ENCODE measurements around the gene AKAP14. TPM values are rescaled to one million over a fixed set of nuclear protein-coding genes. Genes with fewer than 3 reads are reported as not detected.

AKAP14 gene
- total RNA-seq, 2 donors from 2014 or later = 1.4 TPM; not detected in 1

GRCh38 chrX:119935215-119935874 is 39.7 kb downstream of the AKAP14 start:
- H3K4me1 ChIP-seq (replicated peaks) = no peaks in the 10 kb centered on the region
- H3K9me3 ChIP-seq = no peaks in the 10 kb centered on the region
- no peak for TF ChIP-seq CTCF (IDR thresholded peaks at IDR 0.05)
- H3K27me3 ChIP-seq (replicated peaks; ENCODE audit: insufficient read depth) = no peaks in the 10 kb centered on the region
- intact Hi-C loops (cut with DNase I) = no loop called here
- H3K36me3 ChIP-seq = no peaks in the 10 kb centered on the region
- 100% methylated on average over 3 of the region's 3 CpGs for WGBS
- DNase-seq (ENCODE audit: low spot score) = no peak
- H3K27ac ChIP-seq = no peak overlapping the region
- no peak overlapping the region for H3K4me3 ChIP-seq

- H3K36me3 ChIP-seq = no peaks in the 10 kb centered on the region
- H3K27ac ChIP-seq = no peak overlapping the region
- no peaks in the 10 kb centered on the region for H3K9me3 ChIP-seq
- DNase-seq (ENCODE audit: low spot score) = no peak
- no peaks in the 10 kb centered on the region for H3K27me3 ChIP-seq (replicated peaks; ENCODE audit: insufficient read depth)
- intact Hi-C loops (cut with DNase I) = no loop called here
- no peak for TF ChIP-seq POLR2AphosphoS5 (IDR thresholded peaks at IDR 0.05)
- TF ChIP-seq CTCF (IDR thresholded peaks at IDR 0.05) = no peak
- no peak for TF ChIP-seq POLR2A (IDR thresholded peaks at IDR 0.05)
- no peak overlapping the region for H3K4me3 ChIP-seq
- no peaks in the 10 kb centered on the region for H3K4me1 ChIP-seq (replicated peaks)
These were observed 45.6 kb downstream of the AKAP14 start for GRCh38 chrX:119941336-119941735.

- 46% methylated on average over 13 of the region's 13 CpGs for WGBS
- Histone ChIP-seq H3K27ac (no peak overlapping the region), H3K36me3 (no peaks in the 10 kb centered on the region), H3K27me3 (replicated peaks; ENCODE audit: insufficient read depth) (no peaks in the 10 kb centered on the region), H3K4me3 (peak overlapping the region; percentile 56 to 57), H3K9me3 (no peaks in the 10 kb centered on the region), H3K4me1 (replicated peaks) (no peaks in the 10 kb centered on the region)
- intact Hi-C loops (cut with DNase I) = no loop called here
- TF ChIP-seq POLR2AphosphoS5 (IDR thresholded peaks at IDR 0.05) (no peak), POLR2A (IDR thresholded peaks at IDR 0.05) (no peak), CTCF (IDR thresholded peaks at IDR 0.05) (no peak)
- no peak for DNase-seq (ENCODE audit: low spot score)
These were observed 46.6 kb downstream of the AKAP14 start for GRCh38 chrX:119942173-119942819.

GRCh38 chrX:119942831-119943184 is 47.1 kb downstream of the AKAP14 start:
- intact Hi-C loops (cut with DNase I) = no loop called here
- TF ChIP-seq POLR2AphosphoS5 (IDR thresholded peaks at IDR 0.05) (no peak), POLR2A (IDR thresholded peaks at IDR 0.05) (no peak), CTCF (IDR thresholded peaks at IDR 0.05) (no peak)
- peak overlapping the region; percentile 82 to 84 for H3K27ac ChIP-seq
- H3K9me3 ChIP-seq = no peaks in the 10 kb centered on the region
- H3K36me3 ChIP-seq = no peaks in the 10 kb centered on the region
- no peaks in the 10 kb centered on the region for H3K27me3 ChIP-seq (replicated peaks; ENCODE audit: insufficient read depth)
- DNase-seq (ENCODE audit: low spot score) = no peak
- no peaks in the 10 kb centered on the region for H3K4me1 ChIP-seq (replicated peaks)
- H3K4me3 ChIP-seq = peak overlapping the region; percentile 56 to 57
- WGBS = 0% methylated on average over 14 of the region's 14 CpGs
